Adrenal gland (tissue), 12 donors: Measurements from ENCODE around the gene MSTO1. TPM values are rescaled to one million over a fixed set of nuclear protein-coding genes. Genes with fewer than 3 reads are reported as not detected.
"Not testable (repeated sequence)": the region's sequence is repeated elsewhere in the genome, so short reads cannot be mapped to it uniquely, and the experiment has no call there.

Source experiments
- DNase-seq, 7 donors: peaks; one replicate each; pipeline ENCODE4 v3.0.0-alpha.2; 2019 to 2020
- H3K27ac ChIP-seq, 5 donors: fragments of 200-600 bp; sonication (generic) in 4 of 5; 1 replicate in 3 of 5; 2 replicates in 2 of 5; pipeline versions ENCODE4 v1.5.1 to v1.8.0; 2016 to 2020; ENCODE audit warnings: mild to moderate bottlenecking in 1 of 5
- H3K27me3 ChIP-seq: fragments of 200-600 bp; 2 replicates; pipeline ENCODE4 v1.8.0; 2021
- H3K36me3 ChIP-seq, 2 donors: fragments of 200-600 bp; replicated peaks in 1 of 2; 1 replicate in 1 of 2; 2 replicates in 1 of 2; pipeline versions ENCODE4 v1.5.1 to v1.8.0; 2018 to 2022
- H3K4me1 ChIP-seq, 2 donors: fragments of 200-600 bp; replicated peaks in 1 of 2; 1 replicate in 1 of 2; 2 replicates in 1 of 2; pipeline versions ENCODE4 v1.5.1 to v1.8.0; 2018 to 2021
- H3K4me3 ChIP-seq, 4 donors: fragments of 200-600 bp; sonication (generic) in 3 of 4; one replicate each; pipeline ENCODE4 v1.5.1; 2016 to 2018
- H3K9me3 ChIP-seq, 3 donors: fragments of 200-600 bp; sonication (generic) in 1 of 3; replicated peaks in 1 of 3; 1 replicate in 2 of 3; 2 replicates in 1 of 3; pipeline versions ENCODE4 v1.5.1 to v1.8.0; 2016 to 2021
- POLR2A ChIP-seq, 2 donors: fragments of 450-650 bp; IDR thresholded peaks; one replicate each; pipeline ENCODE4 v1.6.1; 2017; ENCODE audit warnings: antibody characterized with exemption in 2 of 2, mild to moderate bottlenecking in 2 of 2, moderate library complexity in 1 of 2
- WGBS, 4 donors: extraction: QIAGEN DNeasy Blood & Tissue Kit in 2 of 4; methylation state at CpG; one replicate each; pipeline versions ENCODE4 v1.1.5 to v1.1.7; 2013 to 2017; 5-methylcytosine and 5-hydroxymethylcytosine counted together
- intact Hi-C, 2 donors: fragments of 100-400 bp; cut with DNase I; formaldehyde crosslinking; loops; one replicate each; pipeline versions ENCODE4 v1.14.1 to v1.15.0; 2022 to 2023
- polyA plus RNA-seq, 3 donors: library from polyadenylated mRNA; stranded (reverse); fragments of 200-250 nt in 2 of 3; fragments of 350-450 nt in 1 of 3; fragmentation: Illumina TruSeq in 1 of 3; extraction: RNeasy Lipid Tissue Mini Kit (QIAGEN cat#74804) in 1 of 3; gene quantifications; one replicate each; pipeline ENCODE4 v1.2.3, GENCODE V29; 2013 to 2014
- total RNA-seq, 9 donors: library from RNA; depleted of rRNA in 4 of 9; stranded (reverse); fragments of >200 nt in 4 of 9; fragments of 120-200 nt in 1 of 9; fragmentation: NEBNext Ultra II Directional in 1 of 9; extraction: Animal tissue kit (Norgen Biotek cat#: 25700) in 1 of 9; gene quantifications; one replicate each; pipeline versions ENCODE4 v1.1.0 to v1.2.4, GENCODE V29; 2013 to 2023
- TF ChIP-seq, protein P1 (sequence below), 6 experiments: fragments of 450-650 bp in 4 of 6; fragments of 200-600 bp in 2 of 6; sonication (generic) in 1 of 6; IDR thresholded peaks; 1 replicate in 5 of 6; 2 replicates in 1 of 6; pipeline versions ENCODE4 v1.5.1 to v1.8.0; 2016 to 2021; ENCODE audit warnings: antibody characterized with exemption in 6 of 6, mild to moderate bottlenecking in 2 of 6, moderate library complexity in 1 of 6
- donor health status: healthy with polysubstance abuse.
- donor health status: Bipolar disorder and iron deficiency.
- donor health status: DM: yes; HTN: yes; CAD: no.
- donor health status: DM: no; HTN: no; CAD: no.
- donor health status: DM: no; HTN: no; CAD: no.
- donor health status: DM: yes; HTN: yes; CAD: no.

The MSTO1 gene
- total and polyA plus RNA-seq, 12 donors = 1.1 to 54.3 (median 28.2) TPM

DNA sequence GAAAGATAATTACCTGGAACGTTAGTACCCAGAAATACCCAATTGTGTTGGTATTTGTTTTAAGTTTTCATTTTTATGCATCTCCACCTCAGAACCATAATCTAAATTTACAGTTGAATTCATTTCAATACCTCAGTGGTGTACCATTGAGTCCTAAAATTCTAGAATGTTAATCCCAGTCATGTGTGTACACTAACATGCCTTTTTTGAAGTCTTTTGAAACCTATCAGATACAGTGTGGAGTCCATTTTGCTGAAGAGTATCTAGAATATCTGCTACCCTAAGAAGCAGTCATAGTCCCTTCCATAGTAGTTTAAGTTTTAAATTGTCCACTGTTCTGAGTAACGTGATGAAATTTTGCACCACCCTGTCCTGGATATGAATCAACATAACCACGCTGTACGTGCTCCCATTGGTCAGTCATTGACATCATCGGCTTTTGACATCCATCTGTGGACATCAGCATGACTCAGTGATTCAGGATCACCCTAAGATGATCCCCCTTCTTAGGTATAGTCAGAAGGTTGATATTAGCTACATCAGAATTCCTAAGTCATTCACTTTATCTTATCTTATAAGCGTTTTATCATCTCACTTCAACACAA lies 39.9 kb upstream of the MSTO1 start:
- WGBS, 4 donors = 82 to 89% (median 86%) methylated on average over 6 of the region's 6 CpGs
- Histone ChIP-seq H3K27ac (no peak overlapping the region), H3K4me1 (peaks cover 0 to under 1% of the 10 kb centered on the region in 2 donors), H3K4me3 (no peak overlapping the region), H3K27me3 (no peaks in the 10 kb centered on the region), H3K36me3 (no peaks in the 10 kb centered on the region), H3K9me3 (no peaks in the 10 kb centered on the region)
- intact Hi-C loops = no loop called here
- TF ChIP-seq, protein P1, sequence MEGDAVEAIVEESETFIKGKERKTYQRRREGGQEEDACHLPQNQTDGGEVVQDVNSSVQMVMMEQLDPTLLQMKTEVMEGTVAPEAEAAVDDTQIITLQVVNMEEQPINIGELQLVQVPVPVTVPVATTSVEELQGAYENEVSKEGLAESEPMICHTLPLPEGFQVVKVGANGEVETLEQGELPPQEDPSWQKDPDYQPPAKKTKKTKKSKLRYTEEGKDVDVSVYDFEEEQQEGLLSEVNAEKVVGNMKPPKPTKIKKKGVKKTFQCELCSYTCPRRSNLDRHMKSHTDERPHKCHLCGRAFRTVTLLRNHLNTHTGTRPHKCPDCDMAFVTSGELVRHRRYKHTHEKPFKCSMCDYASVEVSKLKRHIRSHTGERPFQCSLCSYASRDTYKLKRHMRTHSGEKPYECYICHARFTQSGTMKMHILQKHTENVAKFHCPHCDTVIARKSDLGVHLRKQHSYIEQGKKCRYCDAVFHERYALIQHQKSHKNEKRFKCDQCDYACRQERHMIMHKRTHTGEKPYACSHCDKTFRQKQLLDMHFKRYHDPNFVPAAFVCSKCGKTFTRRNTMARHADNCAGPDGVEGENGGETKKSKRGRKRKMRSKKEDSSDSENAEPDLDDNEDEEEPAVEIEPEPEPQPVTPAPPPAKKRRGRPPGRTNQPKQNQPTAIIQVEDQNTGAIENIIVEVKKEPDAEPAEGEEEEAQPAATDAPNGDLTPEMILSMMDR (IDR thresholded peaks at IDR 0.05) = no peak
- TF ChIP-seq POLR2A (IDR thresholded peaks at IDR 0.05) = no peak
- peak in 1 of 7 donors; percentile 11 for DNase-seq

DNA sequence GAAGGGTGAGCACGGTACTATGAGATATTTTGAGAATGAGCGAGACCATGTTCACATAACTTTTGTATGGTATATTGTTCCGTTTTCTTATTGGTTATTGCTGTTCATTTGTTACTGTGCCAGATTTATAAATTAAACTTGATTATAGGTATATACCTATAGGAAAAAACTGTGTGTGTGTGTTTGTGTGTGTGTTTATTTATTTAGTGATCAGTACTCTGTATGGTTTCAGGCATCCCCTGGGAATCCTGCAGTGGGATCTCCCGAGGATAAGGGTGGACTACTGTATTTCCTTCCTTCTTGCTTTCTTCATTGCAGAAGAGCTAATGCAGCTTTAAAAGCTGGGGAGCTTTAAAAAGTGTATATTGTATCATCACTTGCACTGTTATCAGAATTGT lies 39.4 kb upstream of the MSTO1 start:
- 74 to 86% (median 74%) methylated on average over 4 of the region's 4 CpGs for WGBS, 4 donors
- no peak overlapping the region for H3K4me3 ChIP-seq
- H3K27ac ChIP-seq = no peak overlapping the region
- no peaks in the 10 kb centered on the region for H3K27me3 ChIP-seq
- TF ChIP-seq, protein P1 (IDR thresholded peaks at IDR 0.05) = no peak
- TF ChIP-seq POLR2A (IDR thresholded peaks at IDR 0.05) = no peak
- intact Hi-C loops = no loop called here
- no peaks in the 10 kb centered on the region for H3K4me1 ChIP-seq
- no peaks in the 10 kb centered on the region for H3K9me3 ChIP-seq
- no peaks in the 10 kb centered on the region for H3K36me3 ChIP-seq
- DNase-seq = no peak

DNA sequence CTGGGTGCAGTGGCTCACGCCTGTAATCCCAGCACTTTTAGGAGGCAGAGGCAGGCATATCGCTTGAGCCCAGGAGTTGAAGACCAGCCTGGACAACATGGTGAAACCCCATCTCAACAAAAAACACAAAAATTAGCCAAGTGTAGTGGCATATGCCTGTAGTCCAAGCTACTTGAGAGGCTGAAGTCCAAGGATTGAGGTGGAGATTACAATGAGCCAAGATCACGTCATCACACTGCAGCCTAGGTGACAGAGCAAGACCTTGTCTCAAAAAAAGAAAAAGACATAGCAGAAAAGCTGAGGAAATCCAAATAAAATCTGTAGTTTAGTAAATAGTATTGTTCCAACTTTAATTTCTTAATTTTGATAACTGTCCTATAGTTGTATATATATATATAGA lies 35.9 kb upstream of the MSTO1 start:
- Histone ChIP-seq H3K4me1 (no peaks in the 10 kb centered on the region), H3K27me3 (no peaks in the 10 kb centered on the region), H3K27ac (no peak overlapping the region), H3K36me3 (no peaks in the 10 kb centered on the region), H3K4me3 (no peak overlapping the region), H3K9me3 (no peaks in the 10 kb centered on the region)
- no peak for DNase-seq
- intact Hi-C loops = no loop called here
- TF ChIP-seq POLR2A (IDR thresholded peaks at IDR 0.05) = no peak
- TF ChIP-seq, protein P1 (IDR thresholded peaks at IDR 0.05) = no peak
- 92 to 97% (median 93%) methylated on average over 3 of the region's 3 CpGs for whole genome bisulfite sequencing, 4 donors

DNA sequence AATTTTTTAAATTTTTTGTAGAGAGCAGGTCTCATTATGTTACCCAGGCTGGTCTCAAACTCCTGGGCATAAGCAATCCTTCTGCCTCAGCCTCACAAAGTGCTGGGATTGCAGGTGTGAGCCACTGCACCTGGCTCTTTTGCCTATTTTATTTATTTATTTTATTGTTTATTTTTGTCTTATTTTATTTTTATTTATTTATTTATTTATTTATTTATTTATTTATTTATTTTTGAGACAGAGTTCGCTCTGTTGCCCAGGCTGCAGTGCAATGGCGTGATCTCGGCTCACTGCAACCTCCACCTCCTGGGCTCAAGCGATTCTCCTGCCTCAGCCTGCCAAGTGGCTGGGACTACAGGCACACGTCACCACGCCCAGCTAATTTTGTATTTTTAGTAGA lies 34.4 kb upstream of the MSTO1 start:
- H3K4me1 ChIP-seq, H3K9me3 ChIP-seq, intact Hi-C loops, H3K27ac ChIP-seq, H3K36me3 ChIP-seq, DNase-seq, H3K4me3 ChIP-seq, H3K27me3 ChIP-seq: not testable (repeated sequence)
- 93 to 100% (median 97%) methylated on average over 6 of the region's 6 CpGs for WGBS, 4 donors

DNA sequence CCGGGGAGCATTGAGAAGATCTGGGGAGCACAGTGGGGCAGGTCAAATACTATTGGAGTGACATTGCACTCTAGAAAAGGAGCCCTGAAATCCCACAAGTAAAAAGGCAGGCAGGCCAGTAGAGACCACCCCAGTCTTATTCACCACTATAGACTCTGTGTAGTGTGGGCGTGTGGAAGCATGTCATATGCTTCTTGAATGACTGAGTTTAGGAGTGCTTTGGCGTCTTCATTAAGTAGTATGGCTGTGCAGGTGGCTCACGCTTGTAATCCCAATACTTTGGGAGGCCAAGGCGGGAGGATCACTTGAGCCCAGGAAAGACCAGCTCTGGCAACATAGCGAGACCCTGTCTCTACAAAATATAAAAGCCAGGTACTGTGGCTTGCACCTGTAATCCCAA lies 26.2 kb upstream of the MSTO1 start:
- H3K4me3 ChIP-seq, H3K27ac ChIP-seq, H3K4me1 ChIP-seq, H3K27me3 ChIP-seq, DNase-seq, H3K36me3 ChIP-seq, H3K9me3 ChIP-seq: not testable (repeated sequence)
- WGBS, 4 donors = 92 to 96% (median 95%) methylated on average over 5 to 6 of the region's 6 CpGs
- intact Hi-C loops = loop anchor here in 1 of 2 donors (10.0 kb wide), 1 partner anchor 219 kb away; no protein-coding TSS in a partner anchor

DNA sequence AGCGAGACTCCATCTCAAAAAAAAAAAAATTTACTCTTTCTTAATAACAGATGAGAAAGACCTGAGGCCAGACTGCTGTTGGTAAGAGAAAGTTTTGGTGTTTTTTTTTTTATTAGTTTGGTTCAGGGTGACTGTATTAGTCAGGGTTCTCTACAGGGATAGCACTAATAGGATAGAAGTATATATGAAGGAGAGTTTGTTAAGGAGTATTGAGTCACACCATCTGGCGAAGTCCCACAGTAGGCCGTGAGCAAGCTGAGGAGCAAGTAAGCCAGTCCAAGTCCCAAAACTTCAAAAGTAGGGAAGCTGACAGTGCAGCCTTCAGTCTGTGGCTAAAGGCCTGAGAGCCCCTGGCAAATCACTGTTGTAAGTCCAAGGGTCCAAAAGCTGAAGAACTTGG lies 20.7 kb upstream of the MSTO1 start:
- not testable (repeated sequence) for H3K36me3 ChIP-seq, H3K4me3 ChIP-seq, DNase-seq, H3K9me3 ChIP-seq, H3K4me1 ChIP-seq, H3K27ac ChIP-seq, H3K27me3 ChIP-seq
- intact Hi-C loops = loop anchor here in 1 of 2 donors (10.0 kb wide), 1 partner anchor 224 kb away; no protein-coding TSS in a partner anchor
- WGBS, 4 donors = 84 to 100% (median 96%) methylated on average over 1 to 3 of the region's 3 CpGs

DNA sequence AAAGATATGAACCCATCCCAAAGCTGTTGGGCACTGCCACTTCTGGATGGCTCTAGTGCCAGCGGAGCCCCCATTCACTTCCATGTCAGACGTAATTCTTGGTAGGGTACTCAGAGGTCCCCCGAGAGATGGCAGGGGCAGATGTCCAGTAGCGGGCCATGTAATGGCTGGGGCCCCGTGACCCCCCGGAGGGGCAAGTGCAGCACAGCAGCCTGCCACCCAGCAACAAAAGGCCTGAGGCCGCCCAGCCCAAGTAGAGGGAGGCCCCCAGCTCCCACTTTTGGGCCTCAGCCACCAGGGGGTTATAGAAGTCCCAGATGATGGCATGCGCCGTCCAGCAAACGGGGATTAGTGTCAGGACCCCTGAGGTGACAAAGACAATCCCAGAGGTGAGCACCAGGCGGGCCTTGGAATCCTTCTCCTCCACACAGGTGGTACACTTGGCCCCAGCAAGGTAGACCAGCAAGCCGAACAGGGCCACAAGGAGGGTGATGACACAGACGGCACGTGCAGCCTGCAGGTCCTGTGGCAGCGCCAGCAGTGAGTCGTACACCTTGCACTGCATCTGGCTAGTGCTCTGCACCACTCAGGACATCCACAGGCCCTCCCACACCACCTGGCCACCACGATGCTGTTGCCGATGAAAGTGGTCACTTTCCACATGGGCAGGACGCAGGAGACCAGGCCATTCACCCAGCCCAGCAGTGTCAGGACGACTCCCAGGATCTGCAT lies 19.3 kb upstream of the MSTO1 start:
- not testable (repeated sequence) for H3K4me1 ChIP-seq, H3K27me3 ChIP-seq, H3K4me3 ChIP-seq, H3K9me3 ChIP-seq, DNase-seq, H3K27ac ChIP-seq, H3K36me3 ChIP-seq
- 90 to 91% (median 90%) methylated on average over 13 to 20 of the region's 20 CpGs for WGBS, 4 donors
- intact Hi-C loops = loop anchor here in 1 of 2 donors (10.0 kb wide), 1 partner anchor 316 kb away; the partner anchor contains the start of genes CLK2 and HCN3
